WERI-Rb-1 (cell line): ENCODE data around the gene SPTAN1.

ENCODE experiments used
- DNase-seq: peaks from one replicate; pipeline ENCODE4 v3.0.0-alpha.2; 2020
- H3K27ac ChIP-seq: fragments of 250-450 bp; sonication (Bioruptor Pico); 2 replicates; pipeline ENCODE4 v1.5.1; 2020; ENCODE audit warnings: mild to moderate bottlenecking, moderate library complexity
- H3K27me3 ChIP-seq: fragments of 250-450 bp; sonication (Bioruptor Pico); 2 replicates; pipeline ENCODE4 v1.5.1; 2021; ENCODE audit warnings: mild to moderate bottlenecking, low read depth, moderate library complexity; ENCODE audit not compliant: insufficient read depth, severe bottlenecking
- H3K36me3 ChIP-seq: fragments of 250-450 bp; sonication (Bioruptor Pico); 2 replicates; pipeline ENCODE4 v1.5.1; 2020; ENCODE audit warnings: mild to moderate bottlenecking, moderate library complexity
- H3K4me3 ChIP-seq: 2 replicates; pipeline ENCODE4 v1.5.1; 2011; ENCODE audit warnings: low read depth, mild to moderate bottlenecking, control low read depth, low read length
- H3K9me3 ChIP-seq: fragments of 250-450 bp; sonication (Bioruptor Pico); 2 replicates; pipeline ENCODE4 v1.5.1; 2021; ENCODE audit warnings: mild to moderate bottlenecking, moderate library complexity; ENCODE audit not compliant: severe bottlenecking
- TF ChIP-seq, protein P1 (sequence below): IDR thresholded peaks from 2 replicates; pipeline ENCODE4 v1.5.1; 2011; ENCODE audit warnings: low read depth, mild to moderate bottlenecking, control low read depth, inconsistent platforms, low read length

SPTAN1 gene

GRCh38 chr9:128555180-128555721 lies 2.9 kb downstream of the SPTAN1 start:
- Histone ChIP-seq H3K36me3 (peaks cover 5% of the 10 kb centered on the region; the same call in 1 of the 2 replicates), H3K27ac (no peak overlapping the region), H3K9me3 (no peaks in the 10 kb centered on the region), H3K27me3 (no peaks in the 10 kb centered on the region), H3K4me3 (no peak overlapping the region)
- TF ChIP-seq, protein P1, sequence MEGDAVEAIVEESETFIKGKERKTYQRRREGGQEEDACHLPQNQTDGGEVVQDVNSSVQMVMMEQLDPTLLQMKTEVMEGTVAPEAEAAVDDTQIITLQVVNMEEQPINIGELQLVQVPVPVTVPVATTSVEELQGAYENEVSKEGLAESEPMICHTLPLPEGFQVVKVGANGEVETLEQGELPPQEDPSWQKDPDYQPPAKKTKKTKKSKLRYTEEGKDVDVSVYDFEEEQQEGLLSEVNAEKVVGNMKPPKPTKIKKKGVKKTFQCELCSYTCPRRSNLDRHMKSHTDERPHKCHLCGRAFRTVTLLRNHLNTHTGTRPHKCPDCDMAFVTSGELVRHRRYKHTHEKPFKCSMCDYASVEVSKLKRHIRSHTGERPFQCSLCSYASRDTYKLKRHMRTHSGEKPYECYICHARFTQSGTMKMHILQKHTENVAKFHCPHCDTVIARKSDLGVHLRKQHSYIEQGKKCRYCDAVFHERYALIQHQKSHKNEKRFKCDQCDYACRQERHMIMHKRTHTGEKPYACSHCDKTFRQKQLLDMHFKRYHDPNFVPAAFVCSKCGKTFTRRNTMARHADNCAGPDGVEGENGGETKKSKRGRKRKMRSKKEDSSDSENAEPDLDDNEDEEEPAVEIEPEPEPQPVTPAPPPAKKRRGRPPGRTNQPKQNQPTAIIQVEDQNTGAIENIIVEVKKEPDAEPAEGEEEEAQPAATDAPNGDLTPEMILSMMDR: no peak
- no peak for DNase-seq

GRCh38 chr9:128556276-128556675 lies 3.9 kb downstream of the SPTAN1 start:
- no peak overlapping the region for H3K4me3 ChIP-seq
- TF ChIP-seq, protein P1: no peak
- peaks cover 5% of the 10 kb centered on the region; the same call in 1 of the 2 replicates for H3K36me3 ChIP-seq
- no peak overlapping the region for H3K27ac ChIP-seq
- H3K27me3 ChIP-seq: no peaks in the 10 kb centered on the region
- no peak for DNase-seq
- no peaks in the 10 kb centered on the region for H3K9me3 ChIP-seq

GRCh38 chr9:128556926-128557634 lies 4.7 kb downstream of the SPTAN1 start:
- Histone ChIP-seq H3K4me3 (no peak overlapping the region), H3K27ac (no peak overlapping the region), H3K9me3 (no peaks in the 10 kb centered on the region), H3K27me3 (no peaks in the 10 kb centered on the region), H3K36me3 (peaks cover 10% of the 10 kb centered on the region)
- TF ChIP-seq, protein P1: no peak
- DNase-seq: no peak

GRCh38 chr9:128558431-128559310 lies 6.3 kb downstream of the SPTAN1 start:
- TF ChIP-seq, protein P1: no peak
- DNase-seq: no peak
- Histone ChIP-seq H3K36me3 (peaks cover 12% of the 10 kb centered on the region), H3K27me3 (no peaks in the 10 kb centered on the region), H3K4me3 (no peak overlapping the region), H3K9me3 (no peaks in the 10 kb centered on the region), H3K27ac (no peak overlapping the region)

- TF ChIP-seq, protein P1: no peak
- H3K9me3 ChIP-seq: no peaks in the 10 kb centered on the region
- no peak overlapping the region for H3K27ac ChIP-seq
- no peak for DNase-seq
- peaks cover 51% of the 10 kb centered on the region for H3K36me3 ChIP-seq
- H3K27me3 ChIP-seq: no peaks in the 10 kb centered on the region
- H3K4me3 ChIP-seq: no peak overlapping the region
These were observed 13.2 kb downstream of the SPTAN1 start for GRCh38 chr9:128565578-128565977.
